ENCODE measurements around the gene EPC1. TPM values are rescaled to one million over a fixed set of nuclear protein-coding genes. Genes with fewer than 3 reads are reported as not detected.

Gene EPC1
- total and polyA plus RNA-seq, 9 of the 15 experiments (the other 6 are each of a cell fraction or from before 2014, with no cell fraction given), result 7.0 to 43.6 (median 16.1) TPM

DNA sequence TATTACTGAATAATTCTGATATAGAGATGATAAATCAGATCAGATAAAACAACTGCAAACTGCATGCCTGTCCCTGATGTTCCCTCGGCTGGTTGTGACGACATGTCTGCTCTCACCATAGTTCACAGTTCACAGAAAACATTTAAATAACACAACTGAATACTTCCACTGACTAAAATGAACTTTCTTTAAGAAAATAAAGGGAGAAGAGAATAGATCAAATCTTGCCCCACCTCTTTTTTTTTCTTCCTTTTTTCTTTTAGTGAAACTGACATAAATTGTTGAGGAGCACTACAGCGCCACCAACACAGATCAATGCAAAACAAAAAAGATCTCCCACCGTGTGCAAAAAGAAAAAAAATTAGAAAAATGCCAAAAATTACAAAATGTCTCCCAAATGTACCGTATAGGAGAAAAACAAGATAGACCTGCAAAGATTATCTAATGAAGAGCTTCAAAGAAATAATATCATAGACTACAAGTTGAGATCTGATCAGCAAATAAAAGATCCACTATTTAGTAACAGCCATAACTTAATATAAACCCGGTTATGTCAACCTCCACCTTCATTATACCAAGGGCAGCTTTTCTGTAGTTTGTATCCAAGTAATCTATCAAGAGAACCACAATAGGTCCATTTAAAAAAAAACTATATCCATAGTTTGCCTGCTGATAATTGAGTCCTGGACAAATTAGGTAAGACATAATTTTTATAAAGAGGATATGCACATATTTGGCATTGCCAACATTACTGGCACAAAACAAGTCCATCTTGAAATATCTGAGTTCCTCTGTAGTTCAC is 30.7 kb upstream of the EPC1 start (continued):
- TF ChIP-seq ZNF699 (CRISPR knock-in tag; IDR thresholded peaks at IDR 0.05; ENCODE audit: insufficient replicate concordance), result no peak
- no peak for TF ChIP-seq HNRNPL (IDR thresholded peaks at IDR 0.05; ENCODE audit: low read depth, low read length)
- no peak for TF ChIP-seq FOXA3 (CRISPR knock-in tag; conservative IDR thresholded peaks at IDR 0.05 in 1 of 2, IDR thresholded peaks at IDR 0.05 in 1 of 2)
- no peak for TF ChIP-seq TSC22D4 (tag; IDR thresholded peaks at IDR 0.05)
- no peak for TF ChIP-seq RB1 (IDR thresholded peaks at IDR 0.05; ENCODE audit: low read depth)
- TF ChIP-seq, protein P1, sequence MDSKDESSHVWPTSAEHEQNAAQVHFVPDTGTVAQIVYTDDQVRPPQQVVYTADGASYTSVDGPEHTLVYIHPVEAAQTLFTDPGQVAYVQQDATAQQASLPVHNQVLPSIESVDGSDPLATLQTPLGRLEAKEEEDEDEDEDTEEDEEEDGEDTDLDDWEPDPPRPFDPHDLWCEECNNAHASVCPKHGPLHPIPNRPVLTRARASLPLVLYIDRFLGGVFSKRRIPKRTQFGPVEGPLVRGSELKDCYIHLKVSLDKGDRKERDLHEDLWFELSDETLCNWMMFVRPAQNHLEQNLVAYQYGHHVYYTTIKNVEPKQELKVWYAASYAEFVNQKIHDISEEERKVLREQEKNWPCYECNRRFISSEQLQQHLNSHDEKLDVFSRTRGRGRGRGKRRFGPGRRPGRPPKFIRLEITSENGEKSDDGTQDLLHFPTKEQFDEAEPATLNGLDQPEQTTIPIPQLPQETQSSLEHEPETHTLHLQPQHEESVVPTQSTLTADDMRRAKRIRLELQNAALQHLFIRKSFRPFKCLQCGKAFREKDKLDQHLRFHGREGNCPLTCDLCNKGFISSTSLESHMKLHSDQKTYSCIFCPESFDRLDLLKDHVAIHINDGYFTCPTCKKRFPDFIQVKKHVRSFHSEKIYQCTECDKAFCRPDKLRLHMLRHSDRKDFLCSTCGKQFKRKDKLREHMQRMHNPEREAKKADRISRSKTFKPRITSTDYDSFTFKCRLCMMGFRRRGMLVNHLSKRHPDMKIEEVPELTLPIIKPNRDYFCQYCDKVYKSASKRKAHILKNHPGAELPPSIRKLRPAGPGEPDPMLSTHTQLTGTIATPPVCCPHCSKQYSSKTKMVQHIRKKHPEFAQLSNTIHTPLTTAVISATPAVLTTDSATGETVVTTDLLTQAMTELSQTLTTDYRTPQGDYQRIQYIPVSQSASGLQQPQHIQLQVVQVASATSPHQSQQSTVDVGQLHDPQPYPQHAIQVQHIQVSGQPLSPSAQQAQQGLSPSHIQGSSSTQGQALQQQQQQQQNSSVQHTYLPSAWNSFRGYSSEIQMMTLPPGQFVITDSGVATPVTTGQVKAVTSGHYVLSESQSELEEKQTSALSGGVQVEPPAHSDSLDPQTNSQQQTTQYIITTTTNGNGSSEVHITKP (IDR thresholded peaks at IDR 0.05; ENCODE audit: partially characterized antibody), result no peak
- TF ChIP-seq, protein P2, sequence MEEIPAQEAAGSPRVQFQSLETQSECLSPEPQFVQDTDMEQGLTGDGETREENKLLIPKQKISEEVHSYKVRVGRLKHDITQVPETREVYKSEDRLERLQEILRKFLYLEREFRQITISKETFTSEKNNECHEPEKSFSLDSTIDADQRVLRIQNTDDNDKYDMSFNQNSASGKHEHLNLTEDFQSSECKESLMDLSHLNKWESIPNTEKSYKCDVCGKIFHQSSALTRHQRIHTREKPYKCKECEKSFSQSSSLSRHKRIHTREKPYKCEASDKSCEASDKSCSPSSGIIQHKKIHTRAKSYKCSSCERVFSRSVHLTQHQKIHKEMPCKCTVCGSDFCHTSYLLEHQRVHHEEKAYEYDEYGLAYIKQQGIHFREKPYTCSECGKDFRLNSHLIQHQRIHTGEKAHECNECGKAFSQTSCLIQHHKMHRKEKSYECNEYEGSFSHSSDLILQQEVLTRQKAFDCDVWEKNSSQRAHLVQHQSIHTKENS (CRISPR knock-in tag; IDR thresholded peaks at IDR 0.05), result no peak
- TF ChIP-seq ILF3 (IDR thresholded peaks at IDR 0.05; ENCODE audit: borderline replicate concordance), result peak; percentile 24; the same call in 1 of the 2 replicates
- TF ChIP-seq DACH1 (IDR thresholded peaks at IDR 0.05; ENCODE audit: partially characterized antibody), result no peak
- no peak for TF ChIP-seq CBFB (CRISPR knock-in tag; IDR thresholded peaks at IDR 0.05)
- TF ChIP-seq, protein P3, sequence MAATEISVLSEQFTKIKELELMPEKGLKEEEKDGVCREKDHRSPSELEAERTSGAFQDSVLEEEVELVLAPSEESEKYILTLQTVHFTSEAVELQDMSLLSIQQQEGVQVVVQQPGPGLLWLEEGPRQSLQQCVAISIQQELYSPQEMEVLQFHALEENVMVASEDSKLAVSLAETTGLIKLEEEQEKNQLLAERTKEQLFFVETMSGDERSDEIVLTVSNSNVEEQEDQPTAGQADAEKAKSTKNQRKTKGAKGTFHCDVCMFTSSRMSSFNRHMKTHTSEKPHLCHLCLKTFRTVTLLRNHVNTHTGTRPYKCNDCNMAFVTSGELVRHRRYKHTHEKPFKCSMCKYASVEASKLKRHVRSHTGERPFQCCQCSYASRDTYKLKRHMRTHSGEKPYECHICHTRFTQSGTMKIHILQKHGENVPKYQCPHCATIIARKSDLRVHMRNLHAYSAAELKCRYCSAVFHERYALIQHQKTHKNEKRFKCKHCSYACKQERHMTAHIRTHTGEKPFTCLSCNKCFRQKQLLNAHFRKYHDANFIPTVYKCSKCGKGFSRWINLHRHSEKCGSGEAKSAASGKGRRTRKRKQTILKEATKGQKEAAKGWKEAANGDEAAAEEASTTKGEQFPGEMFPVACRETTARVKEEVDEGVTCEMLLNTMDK (IDR thresholded peaks at IDR 0.05; ENCODE audit: borderline replicate concordance, insufficient read depth, low read depth, low read length, poor library complexity, severe bottlenecking), result no peak
- TF ChIP-seq TEAD2 (tag; IDR thresholded peaks at IDR 0.05), result no peak
- TF ChIP-seq EGR1 (conservative IDR thresholded peaks at IDR 0.05), result no peak
- TF ChIP-seq ZNF146 (CRISPR knock-in tag; IDR thresholded peaks at IDR 0.05; ENCODE audit: unreplicated experiment), result no peak
- no peak for TF ChIP-seq ATF1 (CRISPR knock-in tag; IDR thresholded peaks at IDR 0.05)
- TF ChIP-seq ATF1 (tag; IDR thresholded peaks at IDR 0.05), result peak; percentile 73
- TF ChIP-seq PURB (CRISPR knock-in tag; IDR thresholded peaks at IDR 0.05; ENCODE audit: low read depth), result no peak
- TF ChIP-seq COPS2 (conservative IDR thresholded peaks at IDR 0.05), result no peak
- TF ChIP-seq ZNF76 (CRISPR knock-in tag; IDR thresholded peaks at IDR 0.05; ENCODE audit: borderline replicate concordance), result no peak
- TF ChIP-seq ARID1B (IDR thresholded peaks at IDR 0.05), result peak; percentile 36; the same call in 1 of the 2 replicates
- no peak for TF ChIP-seq MIER1 (IDR thresholded peaks at IDR 0.05; ENCODE audit: low read depth)

Data from K562 (cell line).